Caco-2 (cell line): Measurements from ENCODE around the gene INPPL1. TPM values are rescaled to one million over a fixed set of nuclear protein-coding genes. Genes with fewer than 3 reads are reported as not detected.
"Not testable (repeated sequence)": the region's sequence is repeated elsewhere in the genome, so short reads cannot be mapped to it uniquely, and the experiment has no call there.

Source experiments
- BruUV-seq: library from RNA; stranded (reverse); fragments of 400-500 nt; replicated peaks from 2 replicates; lab custom pipeline; 2021; lab: Mats Ljungman, UMichigan
- CTCF ChIA-PET: fragments of 300-600 bp; sonication (Branson Sonifier 250); formaldehyde crosslinking; loops from one replicate; lab custom pipeline; 2022; ENCODE audit warnings: antibody characterized with exemption; lab: Charles Lee
- POLR2A ChIA-PET: fragments of 300-600 bp; sonication (Branson Sonifier 250); formaldehyde crosslinking; loops from one replicate; lab custom pipeline; 2022; ENCODE audit warnings: antibody characterized with exemption; lab: Charles Lee
- DNase-seq, 2 experiments: peaks; one replicate each; pipeline versions ENCODE4 v3.0.0 to v3.0.0-alpha.2; 2020 to 2022
- H3K27me3 ChIP-seq: replicated peaks from 2 replicates; pipeline ENCODE4 v1.6.0; 2011; ENCODE audit warnings: low read length; ENCODE audit not compliant: control insufficient read depth, insufficient read depth
- H3K36me3 ChIP-seq: 2 replicates; pipeline ENCODE4 v1.5.1; 2011; ENCODE audit warnings: low read length; ENCODE audit not compliant: control insufficient read depth, insufficient read depth
- H3K4me1 ChIP-seq: fragments of 250-450 bp; sonication (Bioruptor Pico); 2 replicates; pipeline ENCODE4 v1.5.1; 2020; ENCODE audit warnings: mild to moderate bottlenecking
- H3K4me3 ChIP-seq: 2 replicates; pipeline ENCODE4 v1.5.1; 2011; ENCODE audit warnings: low read depth, mild to moderate bottlenecking, control low read depth, low read length
- H3K9me3 ChIP-seq: fragments of 250-450 bp; sonication (Bioruptor Pico); 2 replicates; pipeline ENCODE4 v1.5.1; 2020; ENCODE audit warnings: mild to moderate bottlenecking, moderate library complexity
- H3K27ac Mint-ChIP-seq: one replicate; pipeline ENCODE4 v1.8.0; 2022; ENCODE audit warnings: mixed read lengths; ENCODE audit not compliant: unreplicated experiment
- H3K27me3 Mint-ChIP-seq: one replicate; pipeline ENCODE4 v1.8.0; 2022; ENCODE audit warnings: mixed read lengths; ENCODE audit not compliant: insufficient read depth, unreplicated experiment
- H3K36me3 Mint-ChIP-seq: one replicate; pipeline ENCODE4 v1.8.0; 2022; ENCODE audit warnings: mild to moderate bottlenecking, mixed read lengths; ENCODE audit not compliant: insufficient read depth, unreplicated experiment
- H3K4me1 Mint-ChIP-seq: one replicate; pipeline ENCODE4 v1.8.0; 2022; ENCODE audit warnings: low read depth, mixed read lengths; ENCODE audit not compliant: unreplicated experiment
- H3K4me3 Mint-ChIP-seq: one replicate; pipeline ENCODE4 v1.8.0; 2022; ENCODE audit warnings: mild to moderate bottlenecking, moderate library complexity, mixed read lengths; ENCODE audit not compliant: unreplicated experiment
- H3K9me3 Mint-ChIP-seq: one replicate; pipeline ENCODE4 v1.8.0; 2022; ENCODE audit warnings: mixed read lengths; ENCODE audit not compliant: unreplicated experiment
- intact Hi-C: fragments of 100-400 bp; cut with micrococcal nuclease; formaldehyde crosslinking; loops from one replicate; pipeline ENCODE4 v1.10.0; 2022; ENCODE audit not compliant: unreplicated experiment
- total RNA-seq: library from RNA; stranded (reverse); gene quantifications from 2 replicates; pipeline ENCODE4 v1.2.3, GENCODE V29; 2022
- TF ChIP-seq, protein P1 (sequence below), 2 experiments: fragments of 200-600 bp in 1 of 2; IDR thresholded peaks; 1 replicate in 1 of 2; 2 replicates in 1 of 2; pipeline versions ENCODE4 v1.5.1 to v1.8.0; 2011 to 2022; ENCODE audit warnings: antibody characterized with exemption in 1 of 2, control low read depth in 1 of 2, inconsistent platforms in 1 of 2, low read depth in 1 of 2, low read length in 1 of 2, mild to moderate bottlenecking in 1 of 2, moderate library complexity in 1 of 2; ENCODE audit not compliant: insufficient read depth in 1 of 2, severe bottlenecking in 1 of 2, unreplicated experiment in 1 of 2

Gene INPPL1
- total RNA-seq, 1 experiment from 2014 or later = 393 TPM

DNA sequence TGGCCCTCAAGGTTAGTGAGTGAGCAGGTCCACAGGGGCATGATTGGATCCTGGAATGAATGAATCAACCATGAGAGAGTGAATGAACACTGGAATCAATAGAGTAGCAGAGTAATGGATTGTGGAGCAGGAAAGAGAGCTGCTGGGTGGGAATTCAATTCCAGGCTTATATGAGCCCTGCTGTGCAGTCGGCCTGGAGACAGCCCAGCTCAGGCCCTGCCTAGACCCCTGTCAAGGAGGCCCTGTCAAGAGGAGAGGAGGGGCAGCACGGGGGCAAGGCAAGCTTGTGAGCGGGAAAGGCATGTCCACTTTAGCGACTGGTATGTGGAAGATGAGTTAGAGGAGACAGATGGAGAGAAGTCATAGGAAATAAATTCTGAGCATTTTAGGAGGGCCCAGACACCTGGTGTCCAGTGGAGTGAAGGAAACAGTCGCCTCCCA is 33.9 kb upstream of the INPPL1 start:
- H3K27me3 ChIP-seq = no peaks in the 10 kb centered on the region
- intact Hi-C loops = no loop called here
- Mint-ChIP-seq H3K9me3 (no peaks in the 10 kb centered on the region), H3K4me3 (no peak overlapping the region), H3K36me3 (no peaks in the 10 kb centered on the region), H3K27ac (peak overlapping the region; percentile 93), H3K4me1 (peaks cover 28% of the 10 kb centered on the region), H3K27me3 (no peaks in the 10 kb centered on the region)
- peak in 1 of 2 experiments; percentile 42 for DNase-seq
- no peaks in the 10 kb centered on the region for H3K36me3 ChIP-seq
- H3K4me1 ChIP-seq = peaks cover 34% of the 10 kb centered on the region
- ChIA-PET POLR2A (no interaction called here), CTCF (interaction anchor here (0.6 to 0.9 kb wide), 2 partner anchors 12 to 32 kb away, joined by 3 to 7 read pairs; no protein-coding TSS in a partner anchor)
- no peak overlapping the region for H3K4me3 ChIP-seq
- no peaks in the 10 kb centered on the region for H3K9me3 ChIP-seq
- TF ChIP-seq, protein P1, sequence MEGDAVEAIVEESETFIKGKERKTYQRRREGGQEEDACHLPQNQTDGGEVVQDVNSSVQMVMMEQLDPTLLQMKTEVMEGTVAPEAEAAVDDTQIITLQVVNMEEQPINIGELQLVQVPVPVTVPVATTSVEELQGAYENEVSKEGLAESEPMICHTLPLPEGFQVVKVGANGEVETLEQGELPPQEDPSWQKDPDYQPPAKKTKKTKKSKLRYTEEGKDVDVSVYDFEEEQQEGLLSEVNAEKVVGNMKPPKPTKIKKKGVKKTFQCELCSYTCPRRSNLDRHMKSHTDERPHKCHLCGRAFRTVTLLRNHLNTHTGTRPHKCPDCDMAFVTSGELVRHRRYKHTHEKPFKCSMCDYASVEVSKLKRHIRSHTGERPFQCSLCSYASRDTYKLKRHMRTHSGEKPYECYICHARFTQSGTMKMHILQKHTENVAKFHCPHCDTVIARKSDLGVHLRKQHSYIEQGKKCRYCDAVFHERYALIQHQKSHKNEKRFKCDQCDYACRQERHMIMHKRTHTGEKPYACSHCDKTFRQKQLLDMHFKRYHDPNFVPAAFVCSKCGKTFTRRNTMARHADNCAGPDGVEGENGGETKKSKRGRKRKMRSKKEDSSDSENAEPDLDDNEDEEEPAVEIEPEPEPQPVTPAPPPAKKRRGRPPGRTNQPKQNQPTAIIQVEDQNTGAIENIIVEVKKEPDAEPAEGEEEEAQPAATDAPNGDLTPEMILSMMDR (IDR thresholded peaks at IDR 0.05; ENCODE audit: insufficient read depth in 1 of 2, low read depth in 1 of 2, low read length in 1 of 2, severe bottlenecking in 1 of 2, unreplicated experiment in 1 of 2) = no peak
- BruUV-seq = no TSS peak

DNA sequence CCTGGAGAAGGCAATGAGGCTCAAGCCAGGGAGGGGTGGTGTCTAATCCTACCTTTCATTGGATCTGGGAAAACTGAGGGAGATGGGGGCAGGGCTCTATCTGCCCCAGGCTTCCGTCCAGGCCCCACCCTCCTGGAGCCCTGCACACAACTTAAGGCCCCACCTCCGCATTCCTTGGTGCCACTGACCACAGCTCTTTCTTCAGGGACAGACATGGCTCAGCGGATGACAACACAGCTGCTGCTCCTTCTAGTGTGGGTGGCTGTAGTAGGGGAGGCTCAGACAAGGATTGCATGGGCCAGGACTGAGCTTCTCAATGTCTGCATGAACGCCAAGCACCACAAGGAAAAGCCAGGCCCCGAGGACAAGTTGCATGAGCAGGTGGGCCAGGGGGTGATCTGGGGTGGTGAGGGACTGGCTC is 32.6 kb upstream of the INPPL1 start, which contains the start of gene FOLR1:
Gene FOLR1 (plus strand): TSS at position 180 of the 421 bp plus-strand sequence. CDS start 34 bp downstream, at position 214.
- Mint-ChIP-seq H3K36me3 (no peaks in the 10 kb centered on the region), H3K9me3 (no peaks in the 10 kb centered on the region), H3K27me3 (no peaks in the 10 kb centered on the region), H3K27ac (peak within 1 kb of the TSS; percentile 93), H3K4me1 (peaks cover 37% of the 10 kb centered on the region), H3K4me3 (peak within 1 kb of the TSS; percentile 56)
- BruUV-seq = no TSS peak
- no peaks in the 10 kb centered on the region for H3K27me3 ChIP-seq
- no peaks in the 10 kb centered on the region for H3K36me3 ChIP-seq
- CTCF ChIA-PET = interaction anchor here (0.6 to 1.0 kb wide), 3 partner anchors 9 to 279 kb away, joined by 3 to 6 read pairs (median 5); no protein-coding TSS in a partner anchor
- no peak within 1 kb of the TSS for H3K4me3 ChIP-seq
- H3K4me1 ChIP-seq = peaks cover 37% of the 10 kb centered on the region
- H3K9me3 ChIP-seq = no peaks in the 10 kb centered on the region
- intact Hi-C loops = loop anchor here (2.0 kb wide), 1 partner anchor 47 kb away; no protein-coding TSS in a partner anchor
- TF ChIP-seq, protein P1 (IDR thresholded peaks at IDR 0.05; ENCODE audit: insufficient read depth in 1 of 2, low read depth in 1 of 2, low read length in 1 of 2, severe bottlenecking in 1 of 2, unreplicated experiment in 1 of 2) = no peak
- POLR2A ChIA-PET = interaction anchor here (0.6 to 0.7 kb wide), 3 partner anchors 30 to 79 kb away, joined by 3 to 5 read pairs (median 3); partner anchors contain the start of gene ANAPC15
- DNase-seq = peak; percentile 72 to 84

DNA sequence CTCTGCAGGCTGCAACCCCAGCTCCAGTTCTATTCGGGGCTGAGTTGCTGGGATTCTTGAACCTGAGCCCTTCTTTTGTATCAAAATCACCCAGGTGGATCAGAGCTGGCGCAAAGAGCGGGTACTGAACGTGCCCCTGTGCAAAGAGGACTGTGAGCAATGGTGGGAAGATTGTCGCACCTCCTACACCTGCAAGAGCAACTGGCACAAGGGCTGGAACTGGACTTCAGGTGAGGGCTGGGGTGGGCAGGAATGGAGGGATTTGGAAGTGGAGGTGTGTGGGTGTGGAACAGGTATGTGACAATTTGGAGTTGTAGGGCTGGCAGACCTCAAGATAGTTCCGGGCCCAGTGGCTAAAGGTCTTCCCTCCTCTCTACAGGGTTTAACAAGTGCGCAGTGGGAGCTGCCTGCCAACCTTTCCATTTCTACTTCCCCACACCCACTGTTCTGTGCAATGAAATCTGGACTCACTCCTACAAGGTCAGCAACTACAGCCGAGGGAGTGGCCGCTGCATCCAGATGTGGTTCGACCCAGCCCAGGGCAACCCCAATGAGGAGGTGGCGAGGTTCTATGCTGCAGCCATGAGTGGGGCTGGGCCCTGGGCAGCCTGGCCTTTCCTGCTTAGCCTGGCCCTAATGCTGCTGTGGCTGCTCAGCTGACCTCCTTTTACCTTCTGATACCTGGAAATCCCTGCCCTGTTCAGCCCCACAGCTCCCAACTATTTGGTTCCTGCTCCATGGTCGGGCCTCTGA is 28.9 kb upstream of the INPPL1 start:
- no peaks in the 10 kb centered on the region for H3K27me3 ChIP-seq

DNA sequence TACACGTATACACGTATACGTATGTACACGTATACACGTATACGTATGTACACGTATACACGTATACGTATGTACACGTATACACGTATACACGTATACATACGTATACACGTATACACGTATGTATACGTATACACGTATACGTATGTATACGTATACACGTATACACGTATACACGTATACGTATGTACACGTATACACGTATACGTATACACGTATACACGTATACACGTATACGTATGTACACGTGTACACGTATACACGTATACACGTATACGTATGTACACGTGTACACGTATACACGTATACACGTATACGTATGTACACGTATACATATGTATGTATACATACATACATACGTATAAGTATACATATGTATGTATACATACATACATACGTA is 23.1 kb upstream of the INPPL1 start:
- H3K9me3 ChIP-seq, DNase-seq, H3K36me3 ChIP-seq, H3K27me3 ChIP-seq, H3K4me3 ChIP-seq, intact Hi-C loops, H3K4me1 ChIP-seq, CTCF ChIA-PET, H3K27me3 Mint-ChIP-seq, BruUV-seq, H3K36me3 Mint-ChIP-seq, POLR2A ChIA-PET, H3K27ac Mint-ChIP-seq, H3K9me3 Mint-ChIP-seq, H3K4me3 Mint-ChIP-seq: not testable (repeated sequence)
- peaks cover 11% of the 10 kb centered on the region for H3K4me1 Mint-ChIP-seq

More for the DNA sequence above, 28.9 kb upstream of the INPPL1 start:
- Mint-ChIP-seq H3K36me3 (peaks cover 6% of the 10 kb centered on the region), H3K4me1 (peaks cover 35% of the 10 kb centered on the region), H3K4me3 (no peak overlapping the region), H3K9me3 (no peaks in the 10 kb centered on the region), H3K27me3 (no peaks in the 10 kb centered on the region), H3K27ac (no peak overlapping the region)
- peak in 1 of 2 experiments; percentile 30 for DNase-seq
- intact Hi-C loops = no loop called here
- H3K4me3 ChIP-seq = no peak overlapping the region
- TF ChIP-seq, protein P1 (IDR thresholded peaks at IDR 0.05; ENCODE audit: insufficient read depth in 1 of 2, low read depth in 1 of 2, low read length in 1 of 2, severe bottlenecking in 1 of 2, unreplicated experiment in 1 of 2) = no peak
- TSS peak; percentile 90 for BruUV-seq
- POLR2A ChIA-PET = no interaction called here
- CTCF ChIA-PET = interaction anchor here (0.6 kb wide), 1 partner anchor 52 kb away, joined by 5 read pairs; no protein-coding TSS in a partner anchor
- H3K36me3 ChIP-seq = no peaks in the 10 kb centered on the region
- H3K9me3 ChIP-seq = no peaks in the 10 kb centered on the region
- H3K4me1 ChIP-seq = peaks cover 22% of the 10 kb centered on the region
